ENCODE data around the gene P2RY14.

DNA sequence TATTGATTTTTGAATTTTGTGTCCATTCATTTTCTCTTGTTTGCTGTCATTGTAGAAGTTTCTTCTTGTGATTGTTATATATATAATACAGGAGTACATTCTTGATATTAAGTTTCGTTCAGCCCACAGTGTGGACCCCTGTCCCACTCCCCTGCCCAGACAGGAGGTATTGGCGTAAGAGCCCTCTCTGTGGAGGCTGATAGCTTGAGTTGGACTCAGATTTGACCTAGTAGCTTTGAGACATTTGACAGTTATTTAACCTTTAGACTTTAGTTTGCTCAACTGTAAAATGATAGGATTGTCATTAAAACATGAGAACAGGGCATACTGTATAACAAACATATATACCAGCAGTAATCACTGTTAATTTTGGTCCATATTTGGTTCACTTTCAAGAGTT, 102.4 kb downstream of the P2RY14 start:
- TF ChIP-seq, protein P1, sequence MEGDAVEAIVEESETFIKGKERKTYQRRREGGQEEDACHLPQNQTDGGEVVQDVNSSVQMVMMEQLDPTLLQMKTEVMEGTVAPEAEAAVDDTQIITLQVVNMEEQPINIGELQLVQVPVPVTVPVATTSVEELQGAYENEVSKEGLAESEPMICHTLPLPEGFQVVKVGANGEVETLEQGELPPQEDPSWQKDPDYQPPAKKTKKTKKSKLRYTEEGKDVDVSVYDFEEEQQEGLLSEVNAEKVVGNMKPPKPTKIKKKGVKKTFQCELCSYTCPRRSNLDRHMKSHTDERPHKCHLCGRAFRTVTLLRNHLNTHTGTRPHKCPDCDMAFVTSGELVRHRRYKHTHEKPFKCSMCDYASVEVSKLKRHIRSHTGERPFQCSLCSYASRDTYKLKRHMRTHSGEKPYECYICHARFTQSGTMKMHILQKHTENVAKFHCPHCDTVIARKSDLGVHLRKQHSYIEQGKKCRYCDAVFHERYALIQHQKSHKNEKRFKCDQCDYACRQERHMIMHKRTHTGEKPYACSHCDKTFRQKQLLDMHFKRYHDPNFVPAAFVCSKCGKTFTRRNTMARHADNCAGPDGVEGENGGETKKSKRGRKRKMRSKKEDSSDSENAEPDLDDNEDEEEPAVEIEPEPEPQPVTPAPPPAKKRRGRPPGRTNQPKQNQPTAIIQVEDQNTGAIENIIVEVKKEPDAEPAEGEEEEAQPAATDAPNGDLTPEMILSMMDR (IDR thresholded peaks at IDR 0.05) = no peak
- TF ChIP-seq EP300 (IDR thresholded peaks at IDR 0.05) = no peak

Measured in esophagus muscularis mucosa (tissue), 3 donors.